GM23338 (cell line): ENCODE measurements around the gene NAALADL2. TPM values are rescaled to one million over a fixed set of nuclear protein-coding genes. Genes with fewer than 3 reads are reported as not detected.
A peak's percentile ranks its signal among the peaks of the same experiment; 100 is the strongest.

Experiments
- ATAC-seq: fragments of 200-7000 bp; cut with Tn5 transposase; 3 replicates; pipeline ENCODE4 v1.9.1; 2020
- DNase-seq: peaks from one replicate; pipeline ENCODE4 v3.0.0-alpha.2; 2015; ENCODE audit warnings: low spot score
- H2AFZ ChIP-seq: fragments of 200-600 bp; sonication (generic); 2 replicates; pipeline ENCODE4 v1.8.0; 2016; ENCODE audit warnings: antibody characterized with exemption, mild to moderate bottlenecking, moderate library complexity
- H3F3A ChIP-seq: fragments of 200-600 bp; sonication (generic); replicated peaks from 2 replicates; pipeline ENCODE4 v1.8.0; 2017; ENCODE audit warnings: antibody characterized with exemption, mixed run types, low read depth
- H3K27ac ChIP-seq: fragments of 200-600 bp; sonication (generic); 2 replicates; pipeline ENCODE4 v1.6.1; 2016; ENCODE audit warnings: low read depth
- H3K27me3 ChIP-seq: fragments of 200-600 bp; sonication (generic); 2 replicates; pipeline ENCODE4 v1.8.0; 2016; ENCODE audit warnings: mild to moderate bottlenecking, mixed run types, moderate library complexity; ENCODE audit not compliant: insufficient read depth
- H3K36me3 ChIP-seq: fragments of 200-600 bp; sonication (generic); 2 replicates; pipeline ENCODE4 v1.8.0; 2016; ENCODE audit warnings: mild to moderate bottlenecking; ENCODE audit not compliant: insufficient read depth
- H3K4me1 ChIP-seq: fragments of 200-600 bp; sonication (generic); 2 replicates; pipeline ENCODE4 v1.8.0; 2016; ENCODE audit warnings: mild to moderate bottlenecking, moderate library complexity; ENCODE audit not compliant: insufficient read depth
- H3K4me2 ChIP-seq: fragments of 200-600 bp; sonication (generic); 2 replicates; pipeline ENCODE4 v1.7.1; 2017; ENCODE audit warnings: mixed run types
- H3K4me3 ChIP-seq: fragments of 200-600 bp; sonication (generic); 2 replicates; pipeline ENCODE4 v1.6.1; 2016; ENCODE audit warnings: mixed run types
- H3K79me2 ChIP-seq: fragments of 200-600 bp; sonication (generic); replicated peaks from 2 replicates; pipeline ENCODE4 v1.8.0; 2017; ENCODE audit warnings: mild to moderate bottlenecking; ENCODE audit not compliant: insufficient read depth
- H3K9me2 ChIP-seq: fragments of 200-600 bp; sonication (generic); 2 replicates; pipeline ENCODE4 v1.8.0; 2017; ENCODE audit not compliant: insufficient read depth
- H4K20me1 ChIP-seq: fragments of 200-600 bp; sonication (generic); replicated peaks from 2 replicates; pipeline ENCODE4 v1.8.0; 2017; ENCODE audit warnings: mild to moderate bottlenecking; ENCODE audit not compliant: insufficient read depth
- H3K27ac Mint-ChIP-seq: 2 replicates; pipeline ENCODE4 v1.8.0; 2020; ENCODE audit warnings: inconsistent platforms, mild to moderate bottlenecking, moderate library complexity, mixed read lengths
- H3K27me3 Mint-ChIP-seq: 3 replicates; pipeline ENCODE4 v1.8.0; 2022; ENCODE audit warnings: low read depth, mild to moderate bottlenecking, moderate library complexity, mixed read lengths, inconsistent platforms; ENCODE audit not compliant: insufficient read depth, poor library complexity
- H3K36me3 Mint-ChIP-seq: 3 replicates; pipeline ENCODE4 v1.8.0; 2021; ENCODE audit warnings: low read depth, mild to moderate bottlenecking, inconsistent platforms, moderate library complexity, mixed read lengths
- H3K4me1 Mint-ChIP-seq: 3 replicates; pipeline ENCODE4 v1.8.0; 2020; ENCODE audit warnings: mild to moderate bottlenecking, inconsistent platforms, mixed read lengths
- H3K4me3 Mint-ChIP-seq: 3 replicates; pipeline ENCODE4 v1.8.0; 2021; ENCODE audit warnings: moderate library complexity, mild to moderate bottlenecking, inconsistent platforms, mixed read lengths
- H3K9me3 Mint-ChIP-seq: 3 replicates; pipeline ENCODE4 v1.8.0; 2020; ENCODE audit warnings: moderate library complexity, mild to moderate bottlenecking, inconsistent platforms, mixed read lengths
- CREB1 ChIP-seq: fragments of 250-450 bp; sonication (Bioruptor Pico); IDR thresholded peaks from 2 replicates; pipeline ENCODE4 v1.5.0; 2020; ENCODE audit warnings: low read depth, mild to moderate bottlenecking, moderate library complexity
- EZH2 ChIP-seq: fragments of 200-600 bp; sonication (generic); IDR thresholded peaks from one replicate; pipeline ENCODE4 v1.8.0; 2017; ENCODE audit warnings: antibody characterized with exemption, mild to moderate bottlenecking, low read depth; ENCODE audit not compliant: unreplicated experiment
- EZH2phosphoT487 ChIP-seq: fragments of 200-600 bp; sonication (generic); IDR thresholded peaks from one replicate; pipeline ENCODE4 v1.8.1; 2018; ENCODE audit warnings: antibody characterized with exemption; ENCODE audit not compliant: unreplicated experiment
- JUNB ChIP-seq: IDR thresholded peaks from one replicate; pipeline ENCODE4 v1.6.1; 2016; ENCODE audit warnings: antibody characterized with exemption; ENCODE audit not compliant: unreplicated experiment
- NANOG ChIP-seq: IDR thresholded peaks from 2 replicates; pipeline ENCODE4 v1.6.1; 2016; ENCODE audit warnings: antibody characterized with exemption, borderline replicate concordance
- POLR2AphosphoS5 ChIP-seq: IDR thresholded peaks from 2 replicates; pipeline ENCODE4 v1.6.1; 2016; ENCODE audit warnings: antibody characterized with exemption, low read depth
- STAT1 ChIP-seq: IDR thresholded peaks from one replicate; pipeline ENCODE4 v1.6.1; 2016; ENCODE audit warnings: antibody characterized with exemption; ENCODE audit not compliant: unreplicated experiment
- ZNF114 ChIP-seq: fragments of 250-450 bp; sonication (Bioruptor Pico); IDR thresholded peaks from 2 replicates; pipeline ENCODE4 v1.5.0; 2020; ENCODE audit warnings: mild to moderate bottlenecking, moderate library complexity
- ZNF331 ChIP-seq: fragments of 250-450 bp; sonication (Bioruptor Pico); IDR thresholded peaks from 2 replicates; pipeline ENCODE4 v1.5.0; 2020; ENCODE audit warnings: low read depth, mild to moderate bottlenecking, moderate library complexity
- polyA plus RNA-seq: library from polyadenylated mRNA; unstranded; fragments of >200 nt; fragmentation: Nextera tagmentation; extraction: Ambion mirVana; gene quantifications from 2 replicates; pipeline ENCODE4 v1.2.1, GENCODE V29; 2016
- total RNA-seq: library from RNA; depleted of rRNA; stranded (reverse); fragments of >200 nt; shearing (Covaris generic); gene quantifications from 2 replicates; pipeline ENCODE4 v1.2.3, GENCODE V29; 2014
- TF ChIP-seq, protein P1 (sequence below), 2 experiments: fragments of 200-600 bp in 1 of 2; sonication (generic) in 1 of 2; conservative IDR thresholded peaks; 2 replicates each; pipeline versions ENCODE4 v1.5.1 to v1.6.1; 2016 to 2017; ENCODE audit warnings: antibody characterized with exemption in 2 of 2, low read depth in 2 of 2, mild to moderate bottlenecking in 2 of 2, moderate library complexity in 1 of 2
- TF ChIP-seq, protein P2 (sequence below): IDR thresholded peaks from 2 replicates; pipeline ENCODE4 v1.6.1; 2016; ENCODE audit warnings: antibody characterized with exemption
- TF ChIP-seq, protein P3 (sequence below): fragments of 250-450 bp; sonication (Bioruptor Pico); IDR thresholded peaks from 2 replicates; pipeline ENCODE4 v1.5.0; 2020; ENCODE audit warnings: mild to moderate bottlenecking, moderate library complexity
- TF ChIP-seq, protein P4 (sequence below): IDR thresholded peaks from one replicate; pipeline ENCODE4 v1.6.1; 2018; ENCODE audit warnings: antibody characterized with exemption; ENCODE audit not compliant: unreplicated experiment

NAALADL2 gene
- total and polyA plus RNA-seq, 2 experiments from 2014 or later = 1.6 to 2.6 TPM

DNA sequence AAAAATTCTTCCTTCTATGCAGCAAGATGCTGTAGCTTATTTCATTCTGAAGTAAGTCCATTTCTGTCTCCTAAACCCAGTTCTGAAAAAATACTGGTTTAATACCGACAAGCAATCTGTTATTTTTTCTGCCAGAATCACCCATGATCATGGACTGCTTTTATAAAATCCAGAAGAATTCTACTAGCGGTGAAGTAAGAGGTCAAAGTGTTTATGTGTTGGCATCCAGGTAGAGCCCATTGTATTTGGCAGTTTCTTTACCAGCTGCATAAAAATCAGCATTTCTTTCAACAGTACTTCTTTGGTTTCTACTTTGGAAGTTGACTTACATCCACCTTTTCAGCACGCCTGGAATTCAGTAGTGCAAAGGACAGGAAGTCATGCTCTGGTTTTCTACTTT, 484.8 kb downstream of the NAALADL2 start:
- no peaks in the 10 kb centered on the region for H4K20me1 ChIP-seq
- H3K4me2 ChIP-seq = no peak overlapping the region
- DNase-seq (no peak), ATAC-seq (no peak)
- no peaks in the 10 kb centered on the region for H3K4me1 Mint-ChIP-seq
- H3K36me3 ChIP-seq = no peaks in the 10 kb centered on the region
- no peak overlapping the region for H3K4me3 Mint-ChIP-seq
- H3K4me1 ChIP-seq = no peaks in the 10 kb centered on the region
- H3K9me2 ChIP-seq = no peaks in the 10 kb centered on the region
- no peaks in the 10 kb centered on the region for H3K79me2 ChIP-seq
- H3K9me3 Mint-ChIP-seq = no peaks in the 10 kb centered on the region
- TF ChIP-seq, protein P1, sequence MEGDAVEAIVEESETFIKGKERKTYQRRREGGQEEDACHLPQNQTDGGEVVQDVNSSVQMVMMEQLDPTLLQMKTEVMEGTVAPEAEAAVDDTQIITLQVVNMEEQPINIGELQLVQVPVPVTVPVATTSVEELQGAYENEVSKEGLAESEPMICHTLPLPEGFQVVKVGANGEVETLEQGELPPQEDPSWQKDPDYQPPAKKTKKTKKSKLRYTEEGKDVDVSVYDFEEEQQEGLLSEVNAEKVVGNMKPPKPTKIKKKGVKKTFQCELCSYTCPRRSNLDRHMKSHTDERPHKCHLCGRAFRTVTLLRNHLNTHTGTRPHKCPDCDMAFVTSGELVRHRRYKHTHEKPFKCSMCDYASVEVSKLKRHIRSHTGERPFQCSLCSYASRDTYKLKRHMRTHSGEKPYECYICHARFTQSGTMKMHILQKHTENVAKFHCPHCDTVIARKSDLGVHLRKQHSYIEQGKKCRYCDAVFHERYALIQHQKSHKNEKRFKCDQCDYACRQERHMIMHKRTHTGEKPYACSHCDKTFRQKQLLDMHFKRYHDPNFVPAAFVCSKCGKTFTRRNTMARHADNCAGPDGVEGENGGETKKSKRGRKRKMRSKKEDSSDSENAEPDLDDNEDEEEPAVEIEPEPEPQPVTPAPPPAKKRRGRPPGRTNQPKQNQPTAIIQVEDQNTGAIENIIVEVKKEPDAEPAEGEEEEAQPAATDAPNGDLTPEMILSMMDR (conservative IDR thresholded peaks at IDR 0.05; ENCODE audit: low read depth in 2 of 2) = no peak
- no peak for TF ChIP-seq POLR2AphosphoS5
- TF ChIP-seq NANOG = no peak
- TF ChIP-seq, protein P2, sequence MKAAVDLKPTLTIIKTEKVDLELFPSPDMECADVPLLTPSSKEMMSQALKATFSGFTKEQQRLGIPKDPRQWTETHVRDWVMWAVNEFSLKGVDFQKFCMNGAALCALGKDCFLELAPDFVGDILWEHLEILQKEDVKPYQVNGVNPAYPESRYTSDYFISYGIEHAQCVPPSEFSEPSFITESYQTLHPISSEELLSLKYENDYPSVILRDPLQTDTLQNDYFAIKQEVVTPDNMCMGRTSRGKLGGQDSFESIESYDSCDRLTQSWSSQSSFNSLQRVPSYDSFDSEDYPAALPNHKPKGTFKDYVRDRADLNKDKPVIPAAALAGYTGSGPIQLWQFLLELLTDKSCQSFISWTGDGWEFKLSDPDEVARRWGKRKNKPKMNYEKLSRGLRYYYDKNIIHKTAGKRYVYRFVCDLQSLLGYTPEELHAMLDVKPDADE = no peak
- TF ChIP-seq, protein P3, sequence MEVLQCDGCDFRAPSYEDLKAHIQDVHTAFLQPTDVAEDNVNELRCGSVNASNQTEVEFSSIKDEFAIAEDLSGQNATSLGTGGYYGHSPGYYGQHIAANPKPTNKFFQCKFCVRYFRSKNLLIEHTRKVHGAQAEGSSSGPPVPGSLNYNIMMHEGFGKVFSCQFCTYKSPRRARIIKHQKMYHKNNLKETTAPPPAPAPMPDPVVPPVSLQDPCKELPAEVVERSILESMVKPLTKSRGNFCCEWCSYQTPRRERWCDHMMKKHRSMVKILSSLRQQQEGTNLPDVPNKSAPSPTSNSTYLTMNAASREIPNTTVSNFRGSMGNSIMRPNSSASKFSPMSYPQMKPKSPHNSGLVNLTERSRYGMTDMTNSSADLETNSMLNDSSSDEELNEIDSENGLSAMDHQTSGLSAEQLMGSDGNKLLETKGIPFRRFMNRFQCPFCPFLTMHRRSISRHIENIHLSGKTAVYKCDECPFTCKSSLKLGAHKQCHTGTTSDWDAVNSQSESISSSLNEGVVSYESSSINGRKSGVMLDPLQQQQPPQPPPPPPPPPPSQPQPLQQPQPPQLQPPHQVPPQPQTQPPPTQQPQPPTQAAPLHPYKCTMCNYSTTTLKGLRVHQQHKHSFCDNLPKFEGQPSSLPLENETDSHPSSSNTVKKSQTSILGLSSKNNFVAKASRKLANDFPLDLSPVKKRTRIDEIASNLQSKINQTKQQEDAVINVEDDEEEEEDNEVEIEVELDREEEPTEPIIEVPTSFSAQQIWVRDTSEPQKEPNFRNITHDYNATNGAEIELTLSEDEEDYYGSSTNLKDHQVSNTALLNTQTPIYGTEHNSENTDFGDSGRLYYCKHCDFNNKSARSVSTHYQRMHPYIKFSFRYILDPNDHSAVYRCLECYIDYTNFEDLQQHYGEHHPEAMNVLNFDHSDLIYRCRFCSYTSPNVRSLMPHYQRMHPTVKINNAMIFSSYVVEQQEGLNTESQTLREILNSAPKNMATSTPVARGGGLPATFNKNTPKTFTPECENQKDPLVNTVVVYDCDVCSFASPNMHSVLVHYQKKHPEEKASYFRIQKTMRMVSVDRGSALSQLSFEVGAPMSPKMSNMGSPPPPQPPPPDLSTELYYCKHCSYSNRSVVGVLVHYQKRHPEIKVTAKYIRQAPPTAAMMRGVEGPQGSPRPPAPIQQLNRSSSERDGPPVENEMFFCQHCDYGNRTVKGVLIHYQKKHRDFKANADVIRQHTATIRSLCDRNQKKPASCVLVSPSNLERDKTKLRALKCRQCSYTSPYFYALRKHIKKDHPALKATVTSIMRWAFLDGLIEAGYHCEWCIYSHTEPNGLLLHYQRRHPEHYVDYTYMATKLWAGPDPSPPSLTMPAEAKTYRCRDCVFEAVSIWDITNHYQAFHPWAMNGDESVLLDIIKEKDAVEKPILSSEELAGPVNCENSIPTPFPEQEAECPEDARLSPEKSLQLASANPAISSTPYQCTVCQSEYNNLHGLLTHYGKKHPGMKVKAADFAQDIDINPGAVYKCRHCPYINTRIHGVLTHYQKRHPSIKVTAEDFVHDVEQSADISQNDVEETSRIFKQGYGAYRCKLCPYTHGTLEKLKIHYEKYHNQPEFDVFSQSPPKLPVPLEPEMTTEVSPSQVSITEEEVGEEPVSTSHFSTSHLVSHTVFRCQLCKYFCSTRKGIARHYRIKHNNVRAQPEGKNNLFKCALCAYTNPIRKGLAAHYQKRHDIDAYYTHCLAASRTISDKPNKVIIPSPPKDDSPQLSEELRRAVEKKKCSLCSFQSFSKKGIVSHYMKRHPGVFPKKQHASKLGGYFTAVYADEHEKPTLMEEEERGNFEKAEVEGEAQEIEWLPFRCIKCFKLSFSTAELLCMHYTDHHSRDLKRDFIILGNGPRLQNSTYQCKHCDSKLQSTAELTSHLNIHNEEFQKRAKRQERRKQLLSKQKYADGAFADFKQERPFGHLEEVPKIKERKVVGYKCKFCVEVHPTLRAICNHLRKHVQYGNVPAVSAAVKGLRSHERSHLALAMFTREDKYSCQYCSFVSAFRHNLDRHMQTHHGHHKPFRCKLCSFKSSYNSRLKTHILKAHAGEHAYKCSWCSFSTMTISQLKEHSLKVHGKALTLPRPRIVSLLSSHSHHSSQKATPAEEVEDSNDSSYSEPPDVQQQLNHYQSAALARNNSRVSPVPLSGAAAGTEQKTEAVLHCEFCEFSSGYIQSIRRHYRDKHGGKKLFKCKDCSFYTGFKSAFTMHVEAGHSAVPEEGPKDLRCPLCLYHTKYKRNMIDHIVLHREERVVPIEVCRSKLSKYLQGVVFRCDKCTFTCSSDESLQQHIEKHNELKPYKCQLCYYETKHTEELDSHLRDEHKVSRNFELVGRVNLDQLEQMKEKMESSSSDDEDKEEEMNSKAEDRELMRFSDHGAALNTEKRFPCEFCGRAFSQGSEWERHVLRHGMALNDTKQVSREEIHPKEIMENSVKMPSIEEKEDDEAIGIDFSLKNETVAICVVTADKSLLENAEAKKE (CRISPR knock-in tag) = no peak
- no peak for TF ChIP-seq STAT1
- no peak for TF ChIP-seq EZH2
- no peak for TF ChIP-seq ZNF114 (CRISPR knock-in tag)
- TF ChIP-seq ZNF331 = no peak
- TF ChIP-seq JUNB = no peak
- TF ChIP-seq CREB1 (CRISPR knock-in tag) = no peak
- TF ChIP-seq, protein P4, sequence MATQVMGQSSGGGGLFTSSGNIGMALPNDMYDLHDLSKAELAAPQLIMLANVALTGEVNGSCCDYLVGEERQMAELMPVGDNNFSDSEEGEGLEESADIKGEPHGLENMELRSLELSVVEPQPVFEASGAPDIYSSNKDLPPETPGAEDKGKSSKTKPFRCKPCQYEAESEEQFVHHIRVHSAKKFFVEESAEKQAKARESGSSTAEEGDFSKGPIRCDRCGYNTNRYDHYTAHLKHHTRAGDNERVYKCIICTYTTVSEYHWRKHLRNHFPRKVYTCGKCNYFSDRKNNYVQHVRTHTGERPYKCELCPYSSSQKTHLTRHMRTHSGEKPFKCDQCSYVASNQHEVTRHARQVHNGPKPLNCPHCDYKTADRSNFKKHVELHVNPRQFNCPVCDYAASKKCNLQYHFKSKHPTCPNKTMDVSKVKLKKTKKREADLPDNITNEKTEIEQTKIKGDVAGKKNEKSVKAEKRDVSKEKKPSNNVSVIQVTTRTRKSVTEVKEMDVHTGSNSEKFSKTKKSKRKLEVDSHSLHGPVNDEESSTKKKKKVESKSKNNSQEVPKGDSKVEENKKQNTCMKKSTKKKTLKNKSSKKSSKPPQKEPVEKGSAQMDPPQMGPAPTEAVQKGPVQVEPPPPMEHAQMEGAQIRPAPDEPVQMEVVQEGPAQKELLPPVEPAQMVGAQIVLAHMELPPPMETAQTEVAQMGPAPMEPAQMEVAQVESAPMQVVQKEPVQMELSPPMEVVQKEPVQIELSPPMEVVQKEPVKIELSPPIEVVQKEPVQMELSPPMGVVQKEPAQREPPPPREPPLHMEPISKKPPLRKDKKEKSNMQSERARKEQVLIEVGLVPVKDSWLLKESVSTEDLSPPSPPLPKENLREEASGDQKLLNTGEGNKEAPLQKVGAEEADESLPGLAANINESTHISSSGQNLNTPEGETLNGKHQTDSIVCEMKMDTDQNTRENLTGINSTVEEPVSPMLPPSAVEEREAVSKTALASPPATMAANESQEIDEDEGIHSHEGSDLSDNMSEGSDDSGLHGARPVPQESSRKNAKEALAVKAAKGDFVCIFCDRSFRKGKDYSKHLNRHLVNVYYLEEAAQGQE = no peak
- TF ChIP-seq EZH2phosphoT487 = no peak
- H3K4me3 ChIP-seq = no peak overlapping the region
- peak overlapping the region; percentile 64; the same call in 1 of the 2 replicates for H3K27ac Mint-ChIP-seq
- no peaks in the 10 kb centered on the region for H3K27me3 ChIP-seq
- no peaks in the 10 kb centered on the region for H3K27me3 Mint-ChIP-seq
- no peak overlapping the region for H2AFZ ChIP-seq
- no peak overlapping the region for H3K27ac ChIP-seq
- H3K36me3 Mint-ChIP-seq = no peaks in the 10 kb centered on the region
- H3F3A ChIP-seq = no peaks in the 10 kb centered on the region
